ENCODE measurements around the gene MBD3L2B.
"Not testable (repeated sequence)": the region's sequence is repeated elsewhere in the genome, so short reads cannot be mapped to it uniquely, and the experiment has no call there.

The MBD3L2B gene

GRCh38 chr19:7021331-7021730 lies at the start of gene MBD3L2B:
MBD3L2B (minus strand) TSS chr19:7021431; CDS start chr19:7021397, 34 bp downstream.
- DNase-seq (ENCODE audit: low read depth) = not testable (repeated sequence)

- no peak for DNase-seq (ENCODE audit: low read depth)
Observed at GRCh38 chr19:7069904-7070226, 48.6 kb upstream of the MBD3L2B start.

GRCh38 chr19:7069042-7069903 lies 48.0 kb upstream of the MBD3L2B start, which contains the start of gene ZNF557:
ZNF557 (plus strand) TSS chr19:7069703; CDS start chr19:7075075, 5,372 bp downstream.
- DNase-seq (ENCODE audit: low read depth) = peak; percentile 98

GRCh38 chr19:7068599-7068998 lies 47.4 kb upstream of the MBD3L2B start:
- no peak for DNase-seq (ENCODE audit: low read depth)

- no peak for DNase-seq (ENCODE audit: low read depth)
Observed at GRCh38 chr19:7067716-7068115, 46.5 kb upstream of the MBD3L2B start.

GRCh38 chr19:7067122-7067521 lies 45.9 kb upstream of the MBD3L2B start:
- DNase-seq (ENCODE audit: low read depth) = not testable (repeated sequence)

- no peak for DNase-seq (ENCODE audit: low read depth)
Observed at GRCh38 chr19:7063764-7064418, 42.7 kb upstream of the MBD3L2B start.

- DNase-seq (ENCODE audit: low read depth) = no peak
Observed at GRCh38 chr19:7063339-7063738, 42.1 kb upstream of the MBD3L2B start.

- not testable (repeated sequence) for DNase-seq (ENCODE audit: low read depth)
Observed at GRCh38 chr19:7059977-7060376, 38.7 kb upstream of the MBD3L2B start.

- DNase-seq (ENCODE audit: low read depth) = not testable (repeated sequence)
Observed at GRCh38 chr19:7058576-7058975, 37.3 kb upstream of the MBD3L2B start, which contains the start of gene MBD3L3. MBD3L3 (minus strand) TSS chr19:7058676; CDS start chr19:7058605, 71 bp downstream.

- not testable (repeated sequence) for DNase-seq (ENCODE audit: low read depth)
Observed at GRCh38 chr19:7056371-7056770, 35.1 kb upstream of the MBD3L2B start.

- DNase-seq (ENCODE audit: low read depth) = not testable (repeated sequence)
Observed at GRCh38 chr19:7055679-7056078, 34.4 kb upstream of the MBD3L2B start.

- DNase-seq (ENCODE audit: low read depth) = not testable (repeated sequence)
Observed at GRCh38 chr19:7054635-7055368, 33.6 kb upstream of the MBD3L2B start.

GRCh38 chr19:7052896-7053295 lies 31.7 kb upstream of the MBD3L2B start:
- not testable (repeated sequence) for DNase-seq (ENCODE audit: low read depth)

- DNase-seq (ENCODE audit: low read depth) = not testable (repeated sequence)
Observed at GRCh38 chr19:7051421-7051820, 30.2 kb upstream of the MBD3L2B start.

- DNase-seq (ENCODE audit: low read depth) = not testable (repeated sequence)
Observed at GRCh38 chr19:7049021-7049420, 27.8 kb upstream of the MBD3L2B start, which contains the start of gene MBD3L2. MBD3L2 (plus strand) TSS chr19:7049321; CDS start chr19:7049374, 53 bp downstream.

GRCh38 chr19:7041563-7041962 lies 20.3 kb upstream of the MBD3L2B start:
- DNase-seq (ENCODE audit: low read depth) = not testable (repeated sequence)

GRCh38 chr19:7040079-7040478 lies 18.8 kb upstream of the MBD3L2B start, which contains the start of gene MBD3L4:
MBD3L4 (minus strand) TSS chr19:7040179; CDS start chr19:7040144, 35 bp downstream.
- DNase-seq (ENCODE audit: low read depth) = not testable (repeated sequence)

- not testable (repeated sequence) for DNase-seq (ENCODE audit: low read depth)
Observed at GRCh38 chr19:7030278-7030677, 9.0 kb upstream of the MBD3L2B start, which contains the start of gene MBD3L5. MBD3L5 (plus strand) TSS chr19:7030578; CDS start chr19:7030612, 34 bp downstream.

- DNase-seq (ENCODE audit: low read depth) = not testable (repeated sequence)
Observed at GRCh38 chr19:7028790-7029189, 7.6 kb upstream of the MBD3L2B start.

- no peak for DNase-seq (ENCODE audit: low read depth)
Observed at GRCh38 chr19:7018828-7019227, 2.4 kb downstream of the MBD3L2B start.

- no peak for DNase-seq (ENCODE audit: low read depth)
Observed at GRCh38 chr19:7013678-7014077, 7.6 kb downstream of the MBD3L2B start.
